ENCODE measurements around the gene CHERP. TPM values are rescaled to one million over a fixed set of nuclear protein-coding genes. Genes with fewer than 3 reads are reported as not detected.

The CHERP gene
- total and polyA plus RNA-seq, 2 of the 13 experiments (the other 11 are each of a cell fraction or from before 2014, with no cell fraction given): 4.3 to 5.4 TPM

DNA sequence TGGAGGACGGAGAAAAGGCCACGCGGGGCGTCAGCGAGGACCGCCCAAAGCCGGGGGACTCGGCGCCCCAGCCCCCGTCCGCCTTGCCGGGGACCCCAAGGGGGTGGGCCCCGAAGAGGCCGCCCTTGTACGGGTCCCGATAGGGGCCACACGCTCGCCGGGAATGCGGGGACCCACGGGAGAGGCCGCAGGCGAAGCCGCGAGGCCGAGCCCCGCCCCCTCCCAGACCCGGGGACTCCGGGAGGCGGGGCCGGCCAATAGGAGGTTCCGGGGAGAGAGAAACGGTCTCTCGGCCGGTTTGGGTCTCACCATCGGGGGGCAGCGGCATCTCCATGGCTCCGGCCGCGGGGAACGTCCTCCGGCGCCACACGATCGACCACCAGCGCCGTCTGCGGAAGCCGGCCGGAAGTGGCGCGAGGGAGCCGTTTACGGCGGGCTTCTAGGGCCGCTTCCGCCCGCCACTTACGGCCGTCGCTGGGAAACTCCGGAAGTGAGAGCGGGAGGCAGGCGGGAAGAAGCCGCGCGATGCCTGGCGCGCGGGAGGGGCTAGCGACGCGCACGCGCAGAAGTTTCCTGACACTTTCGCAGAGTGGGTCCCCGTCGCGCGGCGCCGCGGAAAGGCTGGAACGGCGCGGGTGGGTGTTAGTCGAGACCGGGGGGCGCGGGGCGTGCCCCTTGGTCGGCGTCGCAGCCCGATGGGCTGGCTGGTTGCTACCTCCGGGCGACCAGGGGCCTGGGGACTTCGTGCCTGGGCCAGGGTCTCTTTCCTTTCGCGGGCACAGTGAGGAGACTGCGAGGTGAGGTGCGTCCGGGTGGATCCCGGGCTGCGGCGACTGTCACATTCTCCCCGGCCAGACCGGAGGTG, at the start of gene CHERP (continued):
- TF ChIP-seq KLF12 (CRISPR knock-in tag; IDR thresholded peaks at IDR 0.05; ENCODE audit: borderline replicate concordance): no peak
- TF ChIP-seq ZNF264 (CRISPR knock-in tag; IDR thresholded peaks at IDR 0.05): no peak
- TF ChIP-seq HOXA7 (CRISPR knock-in tag; IDR thresholded peaks at IDR 0.05): no peak
- peak; percentile 87 for TF ChIP-seq ZNF547 (CRISPR knock-in tag; IDR thresholded peaks at IDR 0.05)
- TF ChIP-seq, protein P1, sequence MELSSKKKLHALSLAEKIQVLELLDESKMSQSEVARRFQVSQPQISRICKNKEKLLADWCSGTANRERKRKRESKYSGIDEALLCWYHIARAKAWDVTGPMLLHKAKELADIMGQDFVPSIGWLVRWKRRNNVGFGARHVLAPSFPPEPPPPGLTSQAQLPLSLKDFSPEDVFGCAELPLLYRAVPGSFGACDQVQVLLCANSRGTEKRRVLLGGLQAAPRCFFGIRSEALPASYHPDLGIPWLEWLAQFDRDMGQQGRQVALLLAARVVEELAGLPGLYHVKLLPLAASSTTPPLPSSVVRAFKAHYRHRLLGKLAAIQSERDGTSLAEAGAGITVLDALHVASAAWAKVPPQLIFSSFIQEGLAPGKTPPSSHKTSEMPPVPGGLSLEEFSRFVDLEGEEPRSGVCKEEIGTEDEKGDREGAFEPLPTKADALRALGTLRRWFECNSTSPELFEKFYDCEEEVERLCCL (CRISPR knock-in tag; IDR thresholded peaks at IDR 0.05; ENCODE audit: borderline replicate concordance): no peak
- TF ChIP-seq GPN1 (CRISPR knock-in tag; IDR thresholded peaks at IDR 0.05; ENCODE audit: borderline replicate concordance): no peak
- TF ChIP-seq, protein P2, sequence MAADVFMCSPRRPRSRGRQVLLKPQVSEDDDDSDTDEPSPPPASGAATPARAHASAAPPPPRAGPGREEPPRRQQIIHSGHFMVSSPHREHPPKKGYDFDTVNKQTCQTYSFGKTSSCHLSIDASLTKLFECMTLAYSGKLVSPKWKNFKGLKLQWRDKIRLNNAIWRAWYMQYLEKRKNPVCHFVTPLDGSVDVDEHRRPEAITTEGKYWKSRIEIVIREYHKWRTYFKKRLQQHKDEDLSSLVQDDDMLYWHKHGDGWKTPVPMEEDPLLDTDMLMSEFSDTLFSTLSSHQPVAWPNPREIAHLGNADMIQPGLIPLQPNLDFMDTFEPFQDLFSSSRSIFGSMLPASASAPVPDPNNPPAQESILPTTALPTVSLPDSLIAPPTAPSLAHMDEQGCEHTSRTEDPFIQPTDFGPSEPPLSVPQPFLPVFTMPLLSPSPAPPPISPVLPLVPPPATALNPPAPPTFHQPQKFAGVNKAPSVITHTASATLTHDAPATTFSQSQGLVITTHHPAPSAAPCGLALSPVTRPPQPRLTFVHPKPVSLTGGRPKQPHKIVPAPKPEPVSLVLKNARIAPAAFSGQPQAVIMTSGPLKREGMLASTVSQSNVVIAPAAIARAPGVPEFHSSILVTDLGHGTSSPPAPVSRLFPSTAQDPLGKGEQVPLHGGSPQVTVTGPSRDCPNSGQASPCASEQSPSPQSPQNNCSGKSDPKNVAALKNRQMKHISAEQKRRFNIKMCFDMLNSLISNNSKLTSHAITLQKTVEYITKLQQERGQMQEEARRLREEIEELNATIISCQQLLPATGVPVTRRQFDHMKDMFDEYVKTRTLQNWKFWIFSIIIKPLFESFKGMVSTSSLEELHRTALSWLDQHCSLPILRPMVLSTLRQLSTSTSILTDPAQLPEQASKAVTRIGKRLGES (CRISPR knock-in tag; IDR thresholded peaks at IDR 0.05; ENCODE audit: borderline replicate concordance): no peak; the same call in 1 of the 2 replicates
- TF ChIP-seq, protein P3, sequence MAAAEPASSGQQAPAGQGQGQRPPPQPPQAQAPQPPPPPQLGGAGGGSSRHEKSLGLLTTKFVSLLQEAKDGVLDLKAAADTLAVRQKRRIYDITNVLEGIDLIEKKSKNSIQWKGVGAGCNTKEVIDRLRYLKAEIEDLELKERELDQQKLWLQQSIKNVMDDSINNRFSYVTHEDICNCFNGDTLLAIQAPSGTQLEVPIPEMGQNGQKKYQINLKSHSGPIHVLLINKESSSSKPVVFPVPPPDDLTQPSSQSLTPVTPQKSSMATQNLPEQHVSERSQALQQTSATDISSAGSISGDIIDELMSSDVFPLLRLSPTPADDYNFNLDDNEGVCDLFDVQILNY (CRISPR knock-in tag; conservative IDR thresholded peaks at IDR 0.05): peak; percentile 80
- TF ChIP-seq SOX6 (IDR thresholded peaks at IDR 0.05): no peak
- peak; percentile 59 for TF ChIP-seq SOX6 (CRISPR knock-in tag; IDR thresholded peaks at IDR 0.05)
- no peak for TF ChIP-seq TAF15 (IDR thresholded peaks at IDR 0.05; ENCODE audit: low read depth, low read length, poor library complexity, severe bottlenecking)
- TF ChIP-seq ZFP62 (CRISPR knock-in tag; IDR thresholded peaks at IDR 0.05): no peak
- 0 out of 2 replicates have a peak, but pooled peaks have one; percentile 46 for TF ChIP-seq ZMAT3 (CRISPR knock-in tag; conservative IDR thresholded peaks at IDR 0.05)
- TF ChIP-seq, protein P4, sequence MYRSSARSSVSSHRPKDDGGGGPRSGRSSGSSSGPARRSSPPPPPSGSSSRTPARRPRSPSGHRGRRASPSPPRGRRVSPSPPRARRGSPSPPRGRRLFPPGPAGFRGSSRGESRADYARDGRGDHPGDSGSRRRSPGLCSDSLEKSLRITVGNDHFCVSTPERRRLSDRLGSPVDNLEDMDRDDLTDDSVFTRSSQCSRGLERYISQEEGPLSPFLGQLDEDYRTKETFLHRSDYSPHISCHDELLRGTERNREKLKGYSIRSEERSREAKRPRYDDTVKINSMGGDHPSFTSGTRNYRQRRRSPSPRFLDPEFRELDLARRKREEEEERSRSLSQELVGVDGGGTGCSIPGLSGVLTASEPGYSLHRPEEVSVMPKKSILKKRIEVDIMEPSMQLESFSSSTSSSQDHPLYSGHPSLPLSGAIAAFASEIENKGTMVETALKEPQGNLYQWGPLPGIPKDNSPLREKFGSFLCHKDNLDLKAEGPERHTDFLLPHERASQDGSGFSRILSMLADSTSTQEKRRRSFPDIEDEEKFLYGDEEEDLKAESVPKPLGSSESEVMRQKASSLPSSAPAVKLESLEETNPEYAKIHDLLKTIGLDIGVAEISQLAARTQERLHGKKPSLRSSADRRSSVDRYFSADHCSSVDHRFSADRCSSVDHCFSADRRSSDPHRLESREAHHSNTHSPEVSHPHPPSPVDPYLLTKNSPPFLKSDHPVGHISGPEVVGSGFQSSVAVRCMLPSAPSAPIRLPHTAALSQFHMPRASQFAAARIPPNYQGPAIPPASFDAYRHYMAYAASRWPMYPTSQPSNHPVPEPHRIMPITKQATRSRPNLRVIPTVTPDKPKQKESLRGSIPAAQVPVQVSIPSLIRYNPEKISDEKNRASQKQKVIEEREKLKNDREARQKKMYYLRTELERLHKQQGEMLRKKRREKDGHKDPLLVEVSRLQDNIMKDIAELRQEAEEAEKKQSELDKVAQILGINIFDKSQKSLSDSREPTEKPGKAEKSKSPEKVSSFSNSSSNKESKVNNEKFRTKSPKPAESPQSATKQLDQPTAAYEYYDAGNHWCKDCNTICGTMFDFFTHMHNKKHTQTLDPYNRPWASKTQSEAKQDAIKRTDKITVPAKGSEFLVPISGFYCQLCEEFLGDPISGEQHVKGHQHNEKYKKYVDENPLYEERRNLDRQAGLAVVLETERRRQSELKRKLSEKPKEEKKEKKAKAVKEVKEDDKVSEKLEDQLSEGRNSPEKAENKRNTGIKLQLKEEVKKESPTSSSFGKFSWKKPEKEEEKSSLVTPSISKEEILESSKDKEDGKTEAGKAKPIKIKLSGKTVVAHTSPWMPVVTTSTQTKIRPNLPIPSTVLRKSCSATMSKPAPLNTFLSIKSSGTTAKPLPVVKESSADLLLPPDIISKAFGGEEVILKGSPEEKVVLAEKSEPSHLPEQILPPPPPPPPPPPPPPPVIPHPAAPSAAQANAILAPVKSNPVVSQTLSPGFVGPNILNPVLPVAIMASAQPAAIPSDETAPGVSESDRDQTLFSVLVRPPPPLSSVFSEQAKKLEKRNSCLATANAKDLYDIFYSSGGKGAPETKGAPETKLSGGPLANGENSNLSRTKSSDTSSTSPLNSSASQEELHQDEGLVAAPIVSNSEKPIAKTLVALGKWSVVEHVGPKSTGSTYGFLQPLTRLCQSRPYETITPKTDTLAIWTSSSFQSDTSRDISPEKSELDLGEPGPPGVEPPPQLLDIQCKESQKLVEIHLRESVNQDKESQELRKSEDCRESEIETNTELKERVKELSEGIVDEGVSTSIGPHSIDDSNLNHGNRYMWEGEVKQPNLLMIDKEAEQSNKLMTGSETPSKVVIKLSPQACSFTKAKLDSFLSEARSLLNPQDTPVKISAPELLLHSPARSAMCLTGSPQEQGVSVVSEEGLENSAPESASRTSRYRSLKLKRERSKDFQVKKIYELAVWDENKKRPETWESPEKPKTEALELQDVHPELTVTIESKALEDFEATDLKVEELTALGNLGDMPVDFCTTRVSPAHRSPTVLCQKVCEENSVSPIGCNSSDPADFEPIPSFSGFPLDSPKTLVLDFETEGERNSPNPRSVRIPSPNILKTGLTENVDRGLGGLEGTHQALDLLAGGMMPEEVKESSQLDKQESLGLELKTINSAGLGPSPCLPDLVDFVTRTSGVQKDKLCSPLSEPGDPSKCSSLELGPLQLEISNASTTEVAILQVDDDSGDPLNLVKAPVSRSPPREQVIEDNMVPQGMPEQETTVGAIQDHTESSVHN (CRISPR knock-in tag; IDR thresholded peaks at IDR 0.05): no peak

Measured in HepG2 (cell line).